T-helper 2 cell treated with Interferon-gamma antibody and Interleukin-4, amounts not matched to agents 5 μg/mL and 100 μg/mL, for 36 hours (primary cell): ENCODE measurements around the gene ZNF229.
"Not testable (repeated sequence)": the region's sequence is repeated elsewhere in the genome, so short reads cannot be mapped to it uniquely, and the experiment has no call there.

Experiments
- DNase-seq: peaks from one replicate; pipeline ENCODE4 v3.0.0; 2021; ENCODE audit warnings: low spot score
- H3K27ac Mint-ChIP-seq: one replicate; pipeline ENCODE4 v1.8.0; 2021; ENCODE audit warnings: mild to moderate bottlenecking, mixed read lengths
- H3K27me3 Mint-ChIP-seq: one replicate; pipeline ENCODE4 v1.8.0; 2021; ENCODE audit warnings: low read depth, mixed read lengths
- H3K36me3 Mint-ChIP-seq: one replicate; pipeline ENCODE4 v1.8.0; 2021; ENCODE audit warnings: low read depth, mixed read lengths
- H3K4me1 Mint-ChIP-seq: one replicate; pipeline ENCODE4 v1.8.0; 2021; ENCODE audit warnings: low read depth, mixed read lengths
- H3K4me3 Mint-ChIP-seq: one replicate; pipeline ENCODE4 v1.8.0; 2022; ENCODE audit warnings: mild to moderate bottlenecking, moderate library complexity, mixed read lengths
- H3K9me3 Mint-ChIP-seq: one replicate; pipeline ENCODE4 v1.8.0; 2021; ENCODE audit warnings: mixed read lengths

ZNF229 gene

DNA sequence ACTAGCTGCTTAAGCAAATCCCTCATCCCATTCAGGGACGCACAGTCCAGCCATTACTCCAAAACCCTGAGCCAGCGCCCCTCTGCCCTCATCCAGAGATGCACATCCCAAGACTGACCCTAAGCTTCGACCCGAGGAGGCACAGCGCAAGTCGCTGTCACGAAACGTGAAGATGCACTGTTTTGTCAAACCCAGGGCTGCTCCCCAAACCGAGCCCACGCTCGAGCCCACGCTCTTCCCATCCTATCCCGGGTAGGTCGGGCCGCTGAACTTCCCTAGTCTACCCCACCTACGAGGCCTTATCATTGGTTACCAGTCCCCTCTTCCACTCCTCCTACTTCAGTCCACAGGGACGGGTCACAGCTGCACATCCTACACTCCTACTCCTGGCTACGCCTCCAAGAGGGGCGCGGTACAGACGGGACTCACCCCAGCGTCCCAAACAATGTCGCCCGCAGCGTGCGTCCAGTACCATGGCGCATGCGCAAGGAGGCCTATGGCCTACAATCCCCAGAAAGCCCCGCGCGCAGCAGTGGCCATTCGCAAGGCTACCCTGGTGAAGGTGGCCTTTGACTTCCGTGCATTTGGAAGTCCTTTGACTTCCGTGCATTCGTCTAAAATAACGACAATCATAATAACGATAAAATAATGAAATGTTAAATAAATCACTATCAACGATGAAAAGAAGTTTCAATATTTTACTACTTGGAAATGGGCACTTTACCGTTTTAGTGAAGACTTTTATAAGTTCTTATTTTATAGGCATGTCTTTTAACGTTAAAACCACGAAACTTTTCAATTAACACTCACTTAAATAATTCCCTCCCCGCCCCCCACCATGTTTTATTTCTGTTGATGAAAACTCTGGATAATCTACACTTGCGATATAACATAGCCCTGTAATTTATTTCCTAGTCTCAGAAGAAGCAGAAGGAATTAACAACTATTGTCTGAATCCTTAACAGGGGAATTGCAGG is 46.8 kb downstream of the ZNF229 start, which contains the start of gene ZNF285:
ZNF285 (minus strand) TSS at position 470 of the 977 bp plus-strand sequence. CDS start 4,395 bp downstream, outside the sequence.
- peaks cover 2% of the 10 kb centered on the region for H3K4me1 Mint-ChIP-seq
- DNase-seq, result peak; percentile 57
- peaks cover 38% of the 10 kb centered on the region for H3K9me3 Mint-ChIP-seq
- no peaks in the 10 kb centered on the region for H3K27me3 Mint-ChIP-seq
- H3K4me3 Mint-ChIP-seq, result peak within 1 kb of the TSS; percentile 81
- H3K36me3 Mint-ChIP-seq, result peaks cover 2% of the 10 kb centered on the region
- H3K27ac Mint-ChIP-seq, result peak within 1 kb of the TSS; percentile 9

DNA sequence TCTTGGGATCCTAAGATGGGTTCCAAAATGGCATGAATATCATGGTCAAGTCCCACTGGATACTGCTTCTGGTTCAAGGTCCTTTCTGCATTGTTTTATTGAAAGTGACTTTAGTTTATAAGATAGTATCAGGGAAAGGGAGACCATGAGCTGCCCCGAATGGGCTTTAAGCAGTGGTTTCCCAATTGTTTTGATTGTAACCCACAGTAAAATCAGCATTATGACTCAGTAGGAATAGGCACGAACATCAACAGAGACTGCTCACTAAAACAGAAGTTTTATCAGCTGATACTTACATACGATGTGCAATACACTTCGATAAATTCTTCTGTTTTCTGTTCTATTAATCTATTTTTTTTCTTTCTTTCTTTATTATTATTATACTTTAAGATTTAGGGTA is 59.0 kb downstream of the ZNF229 start:
- H3K4me3 Mint-ChIP-seq, H3K36me3 Mint-ChIP-seq: not testable (repeated sequence)

More for the DNA sequence above, 59.0 kb downstream of the ZNF229 start:
- peaks cover 71% of the 10 kb centered on the region for H3K9me3 Mint-ChIP-seq
- H3K27me3 Mint-ChIP-seq, H3K27ac Mint-ChIP-seq, DNase-seq, H3K4me1 Mint-ChIP-seq: not testable (repeated sequence)
